ENCODE measurements around the gene LDLRAD2. TPM values are rescaled to one million over a fixed set of nuclear protein-coding genes. Genes with fewer than 3 reads are reported as not detected.

The LDLRAD2 gene
- total and polyA plus RNA-seq, 9 of the 15 experiments (the other 6 are each of a cell fraction or from before 2014, with no cell fraction given) = 0.45 to 0.48 TPM; not detected in 7

DNA sequence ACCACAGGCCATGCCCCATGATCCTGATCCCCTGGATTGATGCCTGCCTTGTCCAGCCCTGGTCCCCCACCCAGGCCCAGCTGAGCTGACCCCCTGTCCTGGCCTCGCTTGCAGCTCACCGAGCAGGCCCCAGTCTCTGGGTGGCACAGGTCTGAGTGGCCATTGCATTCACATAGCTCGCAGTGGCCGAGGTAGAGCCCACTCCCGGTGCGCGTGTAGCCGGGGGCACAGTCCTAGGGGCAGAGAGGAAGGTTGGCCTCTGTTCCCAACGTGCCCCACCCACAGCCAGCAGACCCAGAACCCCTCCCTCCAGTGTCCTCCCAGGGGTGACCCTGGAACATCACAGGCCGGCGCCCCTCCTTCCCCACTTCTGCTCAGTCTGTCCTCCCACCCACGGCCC lies 51.9 kb downstream of the LDLRAD2 start:
- H3K4me3 ChIP-seq = no peak overlapping the region
- no peaks in the 10 kb centered on the region for H3K27me3 ChIP-seq (ENCODE audit: control insufficient read depth in 2 of 2, insufficient read depth in 2 of 2, low read length in 2 of 2)
- H3K79me2 ChIP-seq (ENCODE audit: control insufficient read depth, insufficient read depth, low read length) = no peaks in the 10 kb centered on the region
- intact Hi-C loops (cut with micrococcal nuclease) (no loop called here), in situ Hi-C loops (cut with MboI) (no loop called here)
- no peaks in the 10 kb centered on the region for H4K20me1 ChIP-seq (replicated peaks; ENCODE audit: control insufficient read depth, insufficient read depth, low read length)
- DNase-seq (ENCODE audit: extremely low read depth in 1 of 4, low spot score in 3 of 4) (no peak), ATAC-seq (no peak), FAIRE-seq (no peak)
- H3K4me1 ChIP-seq (replicated peaks in 1 of 2; ENCODE audit: control insufficient read depth in 2 of 2, insufficient read depth in 2 of 2, low read length in 2 of 2) = peaks cover 21 to 39% of the 10 kb centered on the region in 2 experiments; a peak in 4 of 5 replicates
- 96% methylated on average over 12 of the region's 12 CpGs for WGBS (ENCODE audit: insufficient coverage, low coverage, missing lambda C conversion rate)
- ChIA-PET POLR2A (interaction anchor here (0.7 kb wide), 1 partner anchor 10 kb away, joined by 3 read pairs; no protein-coding TSS in a partner anchor), CTCF (ENCODE audit: low intra/inter-chr PET ratio) (no interaction called here)
- H3K27ac ChIP-seq (ENCODE audit: extremely low read depth, low read depth, low read length) = no peak overlapping the region
- no TSS peak for BruUV-seq (replicated peaks)
- peaks cover 8% of the 10 kb centered on the region; the same call in 1 of the 2 replicates for H3K9me3 ChIP-seq (replicated peaks; ENCODE audit: control insufficient read depth, insufficient read depth, low read depth, low read length)
- H2AFZ ChIP-seq (ENCODE audit: low read depth, low read length) = no peak overlapping the region
- H3K4me2 ChIP-seq (ENCODE audit: insufficient read depth, low read length) = no peak overlapping the region
- TF ChIP-seq RUNX1 (IDR thresholded peaks at IDR 0.05; ENCODE audit: low read depth) = no peak
- peaks cover 71% of the 10 kb centered on the region for H3K36me3 ChIP-seq (ENCODE audit: control insufficient read depth, insufficient read depth, low read length)
- H3K9me1 ChIP-seq (ENCODE audit: control insufficient read depth, insufficient read depth, low read length) = peaks cover 4% of the 10 kb centered on the region
- peak overlapping the region in 1 of 2 experiments; percentile 46; a peak in 1 of 4 replicates for H3K9ac ChIP-seq (ENCODE audit: insufficient read depth in 1 of 2, low read depth in 2 of 2, low read length in 2 of 2)

DNA sequence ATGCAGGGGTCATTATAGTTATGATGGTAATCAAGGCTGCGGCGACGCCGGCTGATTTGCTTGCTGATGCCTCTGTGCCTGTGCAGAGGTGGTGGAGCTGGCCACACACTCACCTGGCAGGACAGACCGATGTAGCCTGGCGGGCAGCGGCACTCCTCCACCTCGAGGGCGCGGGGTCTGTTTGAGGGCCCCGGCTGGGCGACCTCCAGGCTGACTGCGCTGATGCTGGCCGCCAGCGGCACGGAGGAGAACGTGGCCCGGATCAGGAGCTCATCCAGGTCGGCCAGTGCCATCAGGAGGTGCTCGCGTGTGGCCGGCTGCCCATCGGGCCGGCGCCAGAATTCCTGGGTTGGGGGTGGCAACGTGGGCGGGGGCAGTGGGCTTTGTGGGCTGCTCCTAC lies 52.7 kb downstream of the LDLRAD2 start:
- ATAC-seq (no peak), FAIRE-seq (no peak), DNase-seq (ENCODE audit: extremely low read depth in 1 of 4, low spot score in 3 of 4) (no peak)
- Histone ChIP-seq H3K36me3 (ENCODE audit: control insufficient read depth, insufficient read depth, low read length) (peaks cover 72% of the 10 kb centered on the region), H3K9me3 (replicated peaks; ENCODE audit: control insufficient read depth, insufficient read depth, low read depth, low read length) (peaks cover 8% of the 10 kb centered on the region; the same call in 1 of the 2 replicates), H3K4me1 (replicated peaks in 1 of 2; ENCODE audit: control insufficient read depth in 2 of 2, insufficient read depth in 2 of 2, low read length in 2 of 2) (peaks cover 21 to 44% of the 10 kb centered on the region in 2 experiments; a peak in 4 of 5 replicates), H3K27me3 (ENCODE audit: control insufficient read depth in 2 of 2, insufficient read depth in 2 of 2, low read length in 2 of 2) (no peaks in the 10 kb centered on the region), H3K9ac (ENCODE audit: insufficient read depth in 1 of 2, low read depth in 2 of 2, low read length in 2 of 2) (0 out of 4 replicates have a peak overlapping the region, but pooled peaks of 1 of the 2 experiments have one; percentile 24), H3K27ac (ENCODE audit: extremely low read depth, low read depth, low read length) (no peak overlapping the region), H3K79me2 (ENCODE audit: control insufficient read depth, insufficient read depth, low read length) (no peaks in the 10 kb centered on the region), H3K4me2 (ENCODE audit: insufficient read depth, low read length) (no peak overlapping the region), H2AFZ (ENCODE audit: low read depth, low read length) (no peak overlapping the region), H4K20me1 (replicated peaks; ENCODE audit: control insufficient read depth, insufficient read depth, low read length) (no peaks in the 10 kb centered on the region), H3K4me3 (no peak overlapping the region), H3K9me1 (ENCODE audit: control insufficient read depth, insufficient read depth, low read length) (peaks cover 4% of the 10 kb centered on the region)
- no TSS peak for BruUV-seq (replicated peaks)
- ChIA-PET CTCF (ENCODE audit: low intra/inter-chr PET ratio) (no interaction called here), POLR2A (no interaction called here)
- in situ Hi-C loops (cut with MboI) = no loop called here
- 92% methylated on average over 27 of the region's 27 CpGs for WGBS (ENCODE audit: insufficient coverage, low coverage, missing lambda C conversion rate)
- intact Hi-C loops (cut with micrococcal nuclease) = no loop called here
- TF ChIP-seq, protein P1, sequence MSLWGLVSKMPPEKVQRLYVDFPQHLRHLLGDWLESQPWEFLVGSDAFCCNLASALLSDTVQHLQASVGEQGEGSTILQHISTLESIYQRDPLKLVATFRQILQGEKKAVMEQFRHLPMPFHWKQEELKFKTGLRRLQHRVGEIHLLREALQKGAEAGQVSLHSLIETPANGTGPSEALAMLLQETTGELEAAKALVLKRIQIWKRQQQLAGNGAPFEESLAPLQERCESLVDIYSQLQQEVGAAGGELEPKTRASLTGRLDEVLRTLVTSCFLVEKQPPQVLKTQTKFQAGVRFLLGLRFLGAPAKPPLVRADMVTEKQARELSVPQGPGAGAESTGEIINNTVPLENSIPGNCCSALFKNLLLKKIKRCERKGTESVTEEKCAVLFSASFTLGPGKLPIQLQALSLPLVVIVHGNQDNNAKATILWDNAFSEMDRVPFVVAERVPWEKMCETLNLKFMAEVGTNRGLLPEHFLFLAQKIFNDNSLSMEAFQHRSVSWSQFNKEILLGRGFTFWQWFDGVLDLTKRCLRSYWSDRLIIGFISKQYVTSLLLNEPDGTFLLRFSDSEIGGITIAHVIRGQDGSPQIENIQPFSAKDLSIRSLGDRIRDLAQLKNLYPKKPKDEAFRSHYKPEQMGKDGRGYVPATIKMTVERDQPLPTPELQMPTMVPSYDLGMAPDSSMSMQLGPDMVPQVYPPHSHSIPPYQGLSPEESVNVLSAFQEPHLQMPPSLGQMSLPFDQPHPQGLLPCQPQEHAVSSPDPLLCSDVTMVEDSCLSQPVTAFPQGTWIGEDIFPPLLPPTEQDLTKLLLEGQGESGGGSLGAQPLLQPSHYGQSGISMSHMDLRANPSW (CRISPR knock-in tag; IDR thresholded peaks at IDR 0.05) = no peak
- TF ChIP-seq FOS (IDR thresholded peaks at IDR 0.05; ENCODE audit: extremely low read depth, insufficient read length) (no peak), MCM2 (IDR thresholded peaks at IDR 0.05; ENCODE audit: low read depth) (no peak), U2AF2 (optimal IDR thresholded peaks at IDR 0.05; ENCODE audit: low read depth, low read length) (no peak), TEAD2 (tag; IDR thresholded peaks at IDR 0.05) (no peak), ZNF41 (CRISPR knock-in tag; conservative IDR thresholded peaks at IDR 0.05) (no peak), CEBPG (CRISPR knock-in tag; IDR thresholded peaks at IDR 0.05) (no peak), CEBPG (tag; conservative IDR thresholded peaks at IDR 0.05 in 1 of 2, IDR thresholded peaks at IDR 0.05 in 1 of 2) (no peak)
- TF ChIP-seq, protein P2, sequence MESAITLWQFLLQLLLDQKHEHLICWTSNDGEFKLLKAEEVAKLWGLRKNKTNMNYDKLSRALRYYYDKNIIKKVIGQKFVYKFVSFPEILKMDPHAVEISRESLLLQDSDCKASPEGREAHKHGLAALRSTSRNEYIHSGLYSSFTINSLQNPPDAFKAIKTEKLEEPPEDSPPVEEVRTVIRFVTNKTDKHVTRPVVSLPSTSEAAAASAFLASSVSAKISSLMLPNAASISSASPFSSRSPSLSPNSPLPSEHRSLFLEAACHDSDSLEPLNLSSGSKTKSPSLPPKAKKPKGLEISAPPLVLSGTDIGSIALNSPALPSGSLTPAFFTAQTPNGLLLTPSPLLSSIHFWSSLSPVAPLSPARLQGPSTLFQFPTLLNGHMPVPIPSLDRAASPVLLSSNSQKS (CRISPR knock-in tag; IDR thresholded peaks at IDR 0.05) = no peak
- TF ChIP-seq, protein P3, sequence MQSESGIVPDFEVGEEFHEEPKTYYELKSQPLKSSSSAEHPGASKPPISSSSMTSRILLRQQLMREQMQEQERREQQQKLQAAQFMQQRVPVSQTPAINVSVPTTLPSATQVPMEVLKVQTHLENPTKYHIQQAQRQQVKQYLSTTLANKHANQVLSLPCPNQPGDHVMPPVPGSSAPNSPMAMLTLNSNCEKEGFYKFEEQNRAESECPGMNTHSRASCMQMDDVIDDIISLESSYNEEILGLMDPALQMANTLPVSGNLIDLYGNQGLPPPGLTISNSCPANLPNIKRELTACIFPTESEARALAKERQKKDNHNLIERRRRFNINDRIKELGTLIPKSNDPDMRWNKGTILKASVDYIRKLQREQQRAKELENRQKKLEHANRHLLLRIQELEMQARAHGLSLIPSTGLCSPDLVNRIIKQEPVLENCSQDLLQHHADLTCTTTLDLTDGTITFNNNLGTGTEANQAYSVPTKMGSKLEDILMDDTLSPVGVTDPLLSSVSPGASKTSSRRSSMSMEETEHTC (IDR thresholded peaks at IDR 0.05) = no peak

Data from K562 (cell line).